HepG2 (cell line): Measurements from ENCODE around the gene SYDE1. TPM values are rescaled to one million over a fixed set of nuclear protein-coding genes. Genes with fewer than 3 reads are reported as not detected.

Experiments used
- BORCS8-MEF2B ChIP-seq: sonication (generic); formaldehyde crosslinking; IDR thresholded peaks from 2 replicates; pipeline ENCODE4 v1.8.0; 2022; ENCODE audit warnings: mild to moderate bottlenecking, missing genetic modification reagents
- CHD2 ChIP-seq: IDR thresholded peaks from 2 replicates; pipeline ENCODE4 v1.6.1; 2011; ENCODE audit warnings: low read depth, low read length, improper control_type of control experiment
- DBP ChIP-seq: sonication (generic); formaldehyde crosslinking; IDR thresholded peaks from 2 replicates; pipeline ENCODE4 v1.4.0; 2020; ENCODE audit warnings: missing genetic modification reagents; ENCODE audit errors: not compliant biosample characterization
- DDIT3 ChIP-seq: sonication (generic); formaldehyde crosslinking; IDR thresholded peaks from 2 replicates; pipeline ENCODE4 v1.4.0; 2020; ENCODE audit warnings: mild to moderate bottlenecking, missing genetic modification reagents
- HDAC6 ChIP-seq: fragments of 200-600 bp; sonication (generic); IDR thresholded peaks from 2 replicates; pipeline ENCODE4 v1.7.0; 2017; ENCODE audit warnings: mild to moderate bottlenecking, antibody characterized with exemption, low read length, low read depth
- KAT7 ChIP-seq: IDR thresholded peaks from 2 replicates; pipeline ENCODE4 v1.6.1; 2018; ENCODE audit warnings: borderline replicate concordance, missing compliant biosample characterization
- KLF11 ChIP-seq: IDR thresholded peaks from 2 replicates; pipeline ENCODE4 v1.6.1; 2016; ENCODE audit warnings: missing compliant biosample characterization
- LCORL ChIP-seq, 2 experiments: fragments of 450-650 bp in 1 of 2; sonication (generic) in 1 of 2; formaldehyde crosslinking in 1 of 2; IDR thresholded peaks; 2 replicates each; pipeline versions ENCODE4 v1.5.0 to v1.6.1; 2017 to 2020; ENCODE audit warnings: antibody characterized with exemption in 1 of 2, missing genetic modification reagents in 1 of 2
- MYC ChIP-seq: sonication (generic); formaldehyde crosslinking; IDR thresholded peaks from 2 replicates; pipeline ENCODE4 v1.9.0; 2021; ENCODE audit warnings: missing genetic modification reagents, borderline replicate concordance
- NCOA2 ChIP-seq: sonication (generic); formaldehyde crosslinking; IDR thresholded peaks from 2 replicates; pipeline ENCODE4 v1.8.0; 2022; ENCODE audit warnings: inconsistent platforms
- NFAT5 ChIP-seq: sonication (generic); formaldehyde crosslinking; IDR thresholded peaks from 2 replicates; pipeline ENCODE4 v1.4.0; 2020; ENCODE audit warnings: missing genetic modification reagents
- NFATC3 ChIP-seq: sonication (generic); formaldehyde crosslinking; IDR thresholded peaks from 2 replicates; pipeline ENCODE4 v1.5.1; 2020; ENCODE audit warnings: mild to moderate bottlenecking, missing genetic modification reagents
- RBM39 ChIP-seq: fragments of 200-400 bp; formaldehyde crosslinking; IDR thresholded peaks from one replicate; pipeline ENCODE4 v1.6.1; 2018; ENCODE audit warnings: antibody characterized with exemption, mild to moderate bottlenecking, low read depth, low read length; ENCODE audit not compliant: poor library complexity, severe bottlenecking
- RFXAP ChIP-seq: sonication (generic); formaldehyde crosslinking; IDR thresholded peaks from 2 replicates; pipeline ENCODE4 v1.4.0; 2020; ENCODE audit warnings: missing genetic modification reagents, borderline replicate concordance
- TEAD3 ChIP-seq: optimal IDR thresholded peaks from 2 replicates; pipeline ENCODE3; 2016; ENCODE audit warnings: borderline replicate concordance
- WIZ ChIP-seq: sonication (generic); formaldehyde crosslinking; IDR thresholded peaks from 2 replicates; pipeline ENCODE4 v1.5.1; 2020; ENCODE audit warnings: mild to moderate bottlenecking, missing genetic modification reagents
- YY1 ChIP-seq: IDR thresholded peaks from 2 replicates; pipeline ENCODE4 v1.6.1; 2011; ENCODE audit warnings: low read length, low read depth, moderate library complexity, mild to moderate bottlenecking; ENCODE audit not compliant: insufficient read depth, insufficient replicate concordance
- ZFP82 ChIP-seq: sonication (generic); formaldehyde crosslinking; IDR thresholded peaks from 2 replicates; pipeline ENCODE4 v1.5.1; 2020; ENCODE audit warnings: mild to moderate bottlenecking, missing genetic modification reagents, borderline replicate concordance
- ZMAT5 ChIP-seq: sonication (generic); formaldehyde crosslinking; IDR thresholded peaks from 2 replicates; pipeline ENCODE4 v1.5.0; 2020; ENCODE audit warnings: mild to moderate bottlenecking, low read depth, missing genetic modification reagents, borderline replicate concordance
- ZNF225 ChIP-seq: sonication (generic); formaldehyde crosslinking; IDR thresholded peaks from 2 replicates; pipeline ENCODE4 v1.4.0; 2020; ENCODE audit warnings: mild to moderate bottlenecking, missing genetic modification reagents
- ZNF256 ChIP-seq: sonication (generic); formaldehyde crosslinking; conservative IDR thresholded peaks from 2 replicates; pipeline ENCODE4 v1.4.0; 2020; ENCODE audit warnings: missing genetic modification reagents
- ZNF792 ChIP-seq: IDR thresholded peaks from 2 replicates; pipeline ENCODE4 v1.6.1; 2016
- polyA plus RNA-seq, 8 experiments: library from polyadenylated mRNA; depleted of rRNA in 3 of 8; stranded (reverse) in 7 of 8; unstranded in 1 of 8; fragments of >200 nt; fragmentation: Illumina TruSeq in 4 of 8; extraction: Trizol in 4 of 8; gene quantifications; 2 replicates each; pipeline versions ENCODE4 v1.2.1 to v1.2.3, GENCODE V29; 2011 to 2016; ENCODE audit warnings: low read depth in 4 of 8, missing spikeins in 1 of 8, mixed read lengths in 1 of 8; ENCODE audit not compliant: insufficient read depth in 1 of 8
- total RNA-seq, 5 experiments: library from RNA; depleted of rRNA; stranded (reverse); fragments of >200 nt; fragmentation: Illumina TruSeq; extraction: Trizol; gene quantifications; 2 replicates each; pipeline ENCODE4 v1.2.3, GENCODE V29; 2016; ENCODE audit warnings: low read depth in 1 of 5

The SYDE1 gene
- total and polyA plus RNA-seq, 2 of the 13 experiments (the other 11 are each of a cell fraction or from before 2014, with no cell fraction given), result 4.3 to 13.6 TPM

- TF ChIP-seq ZNF256, result peak; percentile 70; the same call in 1 of the 2 replicates
- TF ChIP-seq NFAT5 (CRISPR knock-in tag), result 0 out of 2 replicates have a peak, but pooled peaks have one; percentile 27
- no peak; the same call in 1 of the 2 replicates for TF ChIP-seq LCORL (IDR thresholded peaks at IDR 0.05)
- TF ChIP-seq LCORL (CRISPR knock-in tag; IDR thresholded peaks at IDR 0.05), result peak; percentile 91
- TF ChIP-seq NCOA2 (CRISPR knock-in tag), result no peak
- TF ChIP-seq ZFP82 (CRISPR knock-in tag), result peak; percentile 79; the same call in 1 of the 2 replicates
- peak; percentile 97 for TF ChIP-seq RBM39
- no peak for TF ChIP-seq DDIT3 (CRISPR knock-in tag)
- TF ChIP-seq KLF11, result no peak
- 0 out of 2 replicates have a peak, but pooled peaks have one; percentile 62 for TF ChIP-seq NFATC3 (CRISPR knock-in tag)
- TF ChIP-seq BORCS8-MEF2B, result no peak
- peak; percentile 80; the same call in 1 of the 2 replicates for TF ChIP-seq WIZ (CRISPR knock-in tag)
- TF ChIP-seq YY1, result peak; percentile 65
- TF ChIP-seq RFXAP, result peak; percentile 95; the same call in 1 of the 2 replicates
- peak; percentile 47 for TF ChIP-seq TEAD3 (CRISPR knock-in tag)
- TF ChIP-seq ZMAT5 (CRISPR knock-in tag), result no peak
- 0 out of 2 replicates have a peak, but pooled peaks have one; percentile 61 for TF ChIP-seq ZNF225 (CRISPR knock-in tag)
- peak; percentile 68; the same call in 1 of the 2 replicates for TF ChIP-seq CHD2
- peak; percentile 73 for TF ChIP-seq ZNF792 (CRISPR knock-in tag)
- TF ChIP-seq DBP, result peak; percentile 83
- TF ChIP-seq KAT7, result peak; percentile 44; the same call in 1 of the 2 replicates
- TF ChIP-seq HDAC6, result no peak
- TF ChIP-seq MYC, result peak; percentile 98
Measured at GRCh38 chr19:15125232-15126067, 18.2 kb downstream of the SYDE1 start (continued).
